A549 treated with GW870086 at 1 μM for 4 hours (cell line): Measurements from ENCODE around the gene EBLN1. TPM values are rescaled to one million over a fixed set of nuclear protein-coding genes. Genes with fewer than 3 reads are reported as not detected.

Experiments
- total RNA-seq: library from RNA; stranded (reverse); fragments of 200-300 nt; extraction: Qiagen RNA extraction; gene quantifications from 5 replicates; pipeline ENCODE4 v1.2.3, GENCODE V29; 2022; ENCODE audit warnings: low read depth

EBLN1 gene
- total RNA-seq = 0.16 TPM in 1 of 5 replicates, not detected in the others

DNA sequence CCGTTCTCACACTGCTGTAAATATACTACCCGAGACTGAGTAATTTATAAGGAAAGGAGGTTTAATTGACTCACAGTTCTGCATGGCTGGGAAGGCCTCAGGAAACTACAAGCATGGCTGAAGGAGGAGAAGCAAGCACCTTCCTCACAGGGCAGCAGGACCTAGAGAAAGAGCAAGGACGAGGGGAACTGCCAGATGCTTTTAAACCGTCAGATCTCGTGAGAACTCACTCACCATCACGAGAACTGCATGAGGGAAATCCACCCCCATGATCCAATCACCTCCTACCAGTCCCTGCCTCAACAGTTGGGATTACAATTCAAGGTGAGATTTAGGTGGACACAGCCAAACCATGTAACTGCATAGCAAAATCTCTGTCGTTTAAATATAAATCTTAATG, at the start of gene EBLN1:
TSS of gene EBLN1 (minus strand) at position 174 of the 400 bp plus-strand sequence. CDS start 8,032 bp downstream, outside the sequence.

Other genes starting within 250 kb of the EBLN1 start
- gene DNAJC1, start 214.3 kb downstream of the EBLN1 start, total RNA-seq = 22.8 to 28.9 TPM (median 27.4 TPM) in 5 replicates
- gene COMMD3, start 98.4 kb upstream of the EBLN1 start, total RNA-seq = 48.2 to 53.6 TPM (median 50.3 TPM) in 5 replicates
- 31.8 to 42.1 TPM (median 38.9 TPM) in 5 replicates for gene BMI1, start 103.1 kb upstream of the EBLN1 start, total RNA-seq
- not detected in 5 replicates for gene SPAG6, start 127.5 kb upstream of the EBLN1 start, total RNA-seq